Measurements from ENCODE around the gene PTPN4. TPM values are rescaled to one million over a fixed set of nuclear protein-coding genes. Genes with fewer than 3 reads are reported as not detected.

Gene PTPN4
- total and polyA plus RNA-seq, 2 of the 13 experiments (the other 11 are each of a cell fraction or from before 2014, with no cell fraction given) = 20.3 to 34.6 TPM

DNA sequence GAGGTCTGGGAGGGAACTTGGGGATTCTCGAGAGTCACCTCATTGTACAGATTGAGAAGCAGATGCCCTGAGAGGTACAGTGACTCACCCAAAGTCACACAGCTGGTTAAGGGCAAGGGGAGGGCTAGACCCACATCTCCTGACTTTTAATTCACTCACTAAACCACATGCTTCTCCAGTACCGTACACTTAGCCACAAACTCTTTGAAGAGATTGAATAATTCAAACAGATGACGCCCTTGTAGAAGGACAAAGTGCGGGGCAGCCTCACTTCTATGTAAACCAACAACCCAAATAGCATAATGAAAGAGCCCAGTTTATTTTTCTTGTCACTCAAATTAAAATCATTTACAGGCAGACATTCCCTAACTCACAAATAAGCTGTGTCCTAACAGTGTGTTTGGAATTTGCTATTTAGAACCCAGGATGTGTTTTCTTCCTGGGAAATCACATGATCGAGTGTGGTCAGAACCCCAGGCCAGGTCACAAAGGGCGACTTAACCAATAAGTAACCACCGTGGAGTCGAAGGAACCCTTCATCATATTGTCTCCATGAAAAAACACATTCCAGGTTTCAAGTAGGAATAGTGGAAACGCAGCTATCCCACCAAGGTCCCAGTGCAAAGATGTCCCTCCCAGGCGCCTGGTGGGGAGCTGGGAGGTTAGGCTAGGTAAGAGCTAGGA, 35.8 kb upstream of the PTPN4 start (continued):
- TF ChIP-seq ZNF567 (CRISPR knock-in tag; IDR thresholded peaks at IDR 0.05; ENCODE audit: borderline replicate concordance) = 0 out of 2 replicates have a peak, but pooled peaks have one; percentile 32
- TF ChIP-seq, protein P1, sequence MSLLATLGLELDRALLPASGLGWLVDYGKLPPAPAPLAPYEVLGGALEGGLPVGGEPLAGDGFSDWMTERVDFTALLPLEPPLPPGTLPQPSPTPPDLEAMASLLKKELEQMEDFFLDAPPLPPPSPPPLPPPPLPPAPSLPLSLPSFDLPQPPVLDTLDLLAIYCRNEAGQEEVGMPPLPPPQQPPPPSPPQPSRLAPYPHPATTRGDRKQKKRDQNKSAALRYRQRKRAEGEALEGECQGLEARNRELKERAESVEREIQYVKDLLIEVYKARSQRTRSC (CRISPR knock-in tag; IDR thresholded peaks at IDR 0.05; ENCODE audit: low read depth) = 0 out of 2 replicates have a peak, but pooled peaks have one; percentile 31
- TF ChIP-seq IKZF1 (IDR thresholded peaks at IDR 0.05) = no peak
- peak; percentile 44; the same call in 1 of the 2 replicates for TF ChIP-seq ZSCAN25 (CRISPR knock-in tag; IDR thresholded peaks at IDR 0.05)
- TF ChIP-seq, protein P2, sequence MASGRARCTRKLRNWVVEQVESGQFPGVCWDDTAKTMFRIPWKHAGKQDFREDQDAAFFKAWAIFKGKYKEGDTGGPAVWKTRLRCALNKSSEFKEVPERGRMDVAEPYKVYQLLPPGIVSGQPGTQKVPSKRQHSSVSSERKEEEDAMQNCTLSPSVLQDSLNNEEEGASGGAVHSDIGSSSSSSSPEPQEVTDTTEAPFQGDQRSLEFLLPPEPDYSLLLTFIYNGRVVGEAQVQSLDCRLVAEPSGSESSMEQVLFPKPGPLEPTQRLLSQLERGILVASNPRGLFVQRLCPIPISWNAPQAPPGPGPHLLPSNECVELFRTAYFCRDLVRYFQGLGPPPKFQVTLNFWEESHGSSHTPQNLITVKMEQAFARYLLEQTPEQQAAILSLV (CRISPR knock-in tag; IDR thresholded peaks at IDR 0.05; ENCODE audit: borderline replicate concordance) = 0 out of 2 replicates have a peak, but pooled peaks have one; percentile 25
- 0 out of 4 replicates have a peak, but pooled peaks of 1 of the 2 experiments have one; percentile 31 for TF ChIP-seq KLF16 (CRISPR knock-in tag; IDR thresholded peaks at IDR 0.05)
- TF ChIP-seq TCF7 (IDR thresholded peaks at IDR 0.05; ENCODE audit: low read depth) = peak; percentile 50; the same call in 1 of the 2 replicates
- 0 out of 2 replicates have a peak, but pooled peaks have one; percentile 25 for TF ChIP-seq ZNF121 (CRISPR knock-in tag; IDR thresholded peaks at IDR 0.05)
- TF ChIP-seq, protein P3, sequence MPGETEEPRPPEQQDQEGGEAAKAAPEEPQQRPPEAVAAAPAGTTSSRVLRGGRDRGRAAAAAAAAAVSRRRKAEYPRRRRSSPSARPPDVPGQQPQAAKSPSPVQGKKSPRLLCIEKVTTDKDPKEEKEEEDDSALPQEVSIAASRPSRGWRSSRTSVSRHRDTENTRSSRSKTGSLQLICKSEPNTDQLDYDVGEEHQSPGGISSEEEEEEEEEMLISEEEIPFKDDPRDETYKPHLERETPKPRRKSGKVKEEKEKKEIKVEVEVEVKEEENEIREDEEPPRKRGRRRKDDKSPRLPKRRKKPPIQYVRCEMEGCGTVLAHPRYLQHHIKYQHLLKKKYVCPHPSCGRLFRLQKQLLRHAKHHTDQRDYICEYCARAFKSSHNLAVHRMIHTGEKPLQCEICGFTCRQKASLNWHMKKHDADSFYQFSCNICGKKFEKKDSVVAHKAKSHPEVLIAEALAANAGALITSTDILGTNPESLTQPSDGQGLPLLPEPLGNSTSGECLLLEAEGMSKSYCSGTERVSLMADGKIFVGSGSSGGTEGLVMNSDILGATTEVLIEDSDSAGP (CRISPR knock-in tag; IDR thresholded peaks at IDR 0.05; ENCODE audit: borderline replicate concordance) = no peak
- no peak for TF ChIP-seq BHLHE40 (IDR thresholded peaks at IDR 0.05; ENCODE audit: low read length)
- no peak for TF ChIP-seq SIN3A (IDR thresholded peaks at IDR 0.05; ENCODE audit: borderline replicate concordance, low read depth, low read length)
- TF ChIP-seq HNF4A (CRISPR knock-in tag; IDR thresholded peaks at IDR 0.05) = peak; percentile 34; the same call in 1 of the 2 replicates
- 0 out of 2 replicates have a peak, but pooled peaks have one; percentile 59 for TF ChIP-seq ZNF33B (CRISPR knock-in tag; IDR thresholded peaks at IDR 0.05)
- 0 out of 2 replicates have a peak, but pooled peaks have one; percentile 23 for TF ChIP-seq ZNF264 (CRISPR knock-in tag; IDR thresholded peaks at IDR 0.05)
- no peak for TF ChIP-seq HNF4G (IDR thresholded peaks at IDR 0.05; ENCODE audit: borderline replicate concordance, low read depth, low read length)
- 0 out of 2 replicates have a peak, but pooled peaks have one; percentile 30 for TF ChIP-seq HNF4G (CRISPR knock-in tag; IDR thresholded peaks at IDR 0.05; ENCODE audit: borderline replicate concordance, low read depth)
- TF ChIP-seq ZNF614 (CRISPR knock-in tag; IDR thresholded peaks at IDR 0.05; ENCODE audit: borderline replicate concordance) = peak; percentile 45; the same call in 1 of the 2 replicates

Data from HepG2 (cell line).